Hindlimb muscle (tissue), 1 donor: Measurements from ENCODE around the gene CDK11A. TPM values are rescaled to one million over a fixed set of nuclear protein-coding genes. Genes with fewer than 3 reads are reported as not detected.
"Not testable (repeated sequence)": the region's sequence is repeated elsewhere in the genome, so short reads cannot be mapped to it uniquely, and the experiment has no call there.

Experiments
- DNase-seq: peaks from one replicate; pipeline ENCODE4 v3.0.0-alpha.2; 2013
- polyA plus RNA-seq: library from polyadenylated mRNA; unstranded; fragments of 120-200 nt; gene quantifications from one replicate; pipeline ENCODE4 v1.2.1, GENCODE V29; 2013; ENCODE audit not compliant: insufficient read length

The CDK11A gene
- polyA plus RNA-seq, 1 donor, result 27.0 TPM

DNA sequence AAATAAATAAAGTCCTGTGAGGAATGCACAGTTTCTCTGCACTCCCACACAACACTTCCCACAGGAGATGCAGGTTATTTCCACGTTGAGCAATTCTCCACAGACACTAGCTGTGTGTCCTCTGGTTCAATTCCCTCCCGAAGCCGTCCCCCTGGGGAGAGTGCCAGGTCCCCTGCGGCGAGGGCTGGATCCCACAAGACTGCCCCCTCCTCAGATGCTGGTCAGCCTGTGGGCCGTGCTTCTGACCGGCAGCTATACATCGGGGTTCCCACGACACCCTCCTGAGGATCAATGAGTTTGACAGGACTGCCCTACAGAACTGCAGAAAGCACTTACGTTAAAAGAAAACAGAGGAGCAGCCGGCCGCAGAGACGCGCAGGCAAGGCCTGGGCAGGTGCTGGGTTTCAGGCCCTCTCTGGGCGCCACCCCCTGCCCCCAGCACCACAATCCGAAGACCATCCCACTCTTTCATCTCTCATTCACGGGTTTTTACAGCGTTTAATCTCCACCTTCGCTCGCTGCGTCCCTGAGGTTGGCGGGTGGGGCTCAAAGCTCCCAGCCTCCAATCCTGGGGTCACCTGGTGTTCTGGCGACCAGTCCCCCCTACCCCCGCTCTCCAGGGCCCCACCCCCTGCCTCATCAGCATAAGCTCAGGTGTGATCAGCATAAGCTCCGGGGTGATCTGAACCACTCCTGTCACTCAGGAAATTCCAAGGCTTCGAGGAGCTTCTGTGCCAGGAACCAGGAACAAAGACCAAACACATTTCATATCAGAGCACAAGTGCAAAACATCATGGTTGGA, 40.9 kb downstream of the CDK11A start:
- no peak for DNase-seq

- no peak for DNase-seq
These were observed 43.3 kb downstream of the CDK11A start for GRCh38 chr1:1680912-1681273.

GRCh38 chr1:1680031-1680911, 43.9 kb downstream of the CDK11A start:
- no peak for DNase-seq

DNA sequence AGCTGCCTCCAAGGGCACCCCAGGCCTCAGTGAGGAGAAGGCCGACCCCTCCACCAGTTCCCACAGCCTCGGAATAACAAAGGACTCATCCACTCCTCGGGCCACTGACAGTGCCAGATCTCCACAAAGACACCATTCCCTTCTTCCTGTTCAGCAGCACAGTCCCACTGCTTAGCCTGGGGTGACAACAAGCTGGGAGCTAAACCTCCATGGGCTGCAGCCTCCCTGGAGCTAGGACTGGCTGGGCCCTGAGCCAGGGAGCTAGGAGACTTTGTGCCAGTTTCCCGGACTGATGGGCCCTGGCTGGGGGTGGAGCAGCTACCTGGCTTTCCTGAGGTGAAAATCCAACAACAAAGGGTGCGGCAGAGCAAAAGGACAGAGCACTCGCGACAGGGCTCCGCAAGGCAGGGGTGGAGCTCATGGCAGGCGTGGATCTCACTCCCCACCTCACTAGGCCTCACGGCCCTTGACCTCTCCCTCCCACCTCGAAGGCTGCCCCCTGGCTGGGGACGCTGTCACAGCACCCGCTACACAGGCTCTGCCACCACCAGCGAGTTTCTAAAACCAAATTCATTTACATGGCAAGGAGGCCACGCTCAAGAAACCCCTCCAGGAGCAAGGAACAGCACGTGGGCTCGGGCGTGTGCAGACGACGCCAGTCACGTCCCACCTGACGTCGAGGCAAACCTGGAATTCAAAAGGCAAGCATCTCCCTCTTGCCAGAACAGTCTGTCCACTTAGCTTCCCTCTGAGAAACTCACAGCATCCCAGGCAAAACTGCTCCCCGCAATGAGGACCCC, 45.4 kb downstream of the CDK11A start:
- DNase-seq, result no peak

DNA sequence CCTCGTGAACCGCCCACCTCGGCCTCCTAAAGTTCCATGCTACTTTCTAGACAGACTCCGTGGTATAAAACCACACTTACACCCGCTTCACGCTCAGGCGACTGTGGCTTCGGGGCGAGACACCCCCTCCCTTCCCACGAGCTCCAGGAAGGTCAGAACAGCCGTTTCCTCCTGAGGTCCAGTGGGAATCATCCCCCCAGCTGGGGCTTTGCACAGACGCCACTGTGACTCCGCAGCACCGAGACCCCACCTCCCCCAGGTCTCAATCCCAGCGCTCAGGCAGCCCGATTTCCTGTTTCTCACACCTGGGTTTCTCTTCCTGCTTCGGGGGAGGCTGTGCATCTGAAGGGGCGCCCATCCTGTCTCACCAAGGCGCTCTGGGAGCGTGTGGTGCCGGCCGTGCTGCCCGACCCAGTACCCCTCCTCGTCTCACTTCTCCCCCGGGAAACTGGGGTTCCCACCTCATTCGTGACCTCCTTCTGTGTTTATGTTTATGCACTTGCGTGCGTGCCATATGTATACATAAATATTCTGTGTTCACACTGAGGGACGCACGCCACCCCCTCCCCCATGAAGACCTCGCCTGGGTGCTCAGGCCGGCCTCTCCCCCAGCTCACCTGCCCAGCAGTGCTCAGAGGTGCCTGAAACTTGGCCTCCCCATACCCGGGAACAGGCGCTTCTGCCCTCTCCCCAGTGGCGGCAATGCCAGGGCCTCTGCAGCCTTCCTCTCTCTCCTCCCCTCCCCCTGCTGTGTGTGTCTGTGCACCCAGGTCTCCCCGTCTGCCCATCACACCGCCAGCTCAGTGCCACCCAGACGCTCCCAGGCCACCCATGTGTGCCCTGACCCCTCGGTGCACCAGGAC, 46.2 kb downstream of the CDK11A start:
- no peak for DNase-seq

DNA sequence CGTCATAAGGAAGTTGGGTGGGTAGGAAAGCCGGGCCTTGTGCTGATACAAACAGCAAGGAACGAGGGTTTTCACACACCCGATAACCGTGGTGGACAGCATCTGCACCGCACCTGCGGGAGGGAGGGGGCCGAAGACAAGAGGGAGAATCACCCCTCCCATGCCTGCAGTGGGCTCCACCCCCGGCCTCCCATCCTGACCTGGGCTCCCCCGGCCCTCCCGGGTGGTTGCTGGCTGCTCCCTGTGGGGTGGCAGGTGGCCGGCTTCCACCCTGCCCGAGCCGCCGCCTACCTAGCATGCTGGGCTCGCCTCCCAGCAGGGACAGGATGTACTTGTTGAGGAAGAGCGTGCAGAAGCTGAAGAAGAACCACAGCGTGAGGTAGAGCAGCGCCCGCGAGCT, 48.1 kb downstream of the CDK11A start:
- not testable (repeated sequence) for DNase-seq

DNA sequence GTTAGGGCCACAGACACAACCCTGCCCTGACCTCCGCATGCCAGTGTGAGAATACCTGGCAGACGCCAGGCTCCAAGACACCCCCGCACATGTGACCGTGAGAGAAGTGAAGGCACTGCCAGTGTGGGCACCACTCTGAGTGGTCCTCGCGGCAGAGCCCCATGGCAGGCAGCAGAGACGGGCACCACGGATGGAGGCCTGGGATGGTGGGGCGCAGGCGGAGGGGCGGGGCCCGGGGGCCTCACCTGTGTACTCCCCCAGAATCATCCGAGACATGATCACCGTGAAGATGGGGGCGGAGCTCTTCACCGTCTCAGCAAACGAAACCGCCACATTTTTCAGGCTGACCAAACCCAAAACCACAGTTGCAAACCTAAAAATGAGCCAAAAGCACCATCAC, 48.9 kb downstream of the CDK11A start:
- DNase-seq, result not testable (repeated sequence)

GRCh38 chr1:1674806-1675205, 49.4 kb downstream of the CDK11A start:
- DNase-seq, result not testable (repeated sequence)

DNA sequence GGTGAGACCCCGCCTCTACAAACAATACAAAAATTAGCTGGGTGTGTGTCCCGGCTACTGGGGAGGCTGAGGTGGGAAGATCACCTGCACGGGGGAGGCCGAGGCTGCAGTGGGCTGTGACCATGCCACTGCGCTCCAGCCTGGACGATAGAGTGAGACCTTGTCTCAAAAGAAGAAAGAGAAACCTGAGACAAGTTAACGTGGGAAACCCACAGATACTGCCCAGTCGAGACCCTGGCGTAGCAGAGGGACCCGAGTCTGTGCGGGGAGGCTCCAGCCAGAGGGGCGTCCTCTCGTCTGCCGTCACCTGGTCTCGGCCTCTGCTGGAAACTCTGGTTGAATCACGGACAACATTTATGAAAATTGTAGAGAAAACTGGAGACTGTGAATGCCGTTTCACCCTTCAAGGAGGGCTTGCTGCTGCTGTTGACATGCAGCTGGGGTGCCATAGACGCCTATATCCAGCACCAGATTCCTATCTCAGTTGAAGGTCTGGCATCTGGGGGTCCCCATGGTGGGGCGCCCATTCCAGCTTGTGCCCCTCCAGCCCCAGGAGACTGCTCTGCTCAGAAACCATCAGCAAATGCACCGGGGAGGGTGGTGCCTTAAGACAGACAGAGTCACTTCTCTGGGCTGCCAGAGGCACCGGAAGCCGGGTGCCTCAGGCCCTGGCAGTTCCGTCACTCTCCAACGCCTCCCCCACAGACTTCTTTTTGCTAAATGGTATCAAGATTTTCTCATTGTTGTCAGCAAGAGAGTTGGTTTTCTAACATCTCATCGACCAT, 51.8 kb downstream of the CDK11A start:
- no peak for DNase-seq

GRCh38 chr1:1671365-1672119, 52.6 kb downstream of the CDK11A start:
- no peak for DNase-seq

GRCh38 chr1:1670866-1671265, 53.3 kb downstream of the CDK11A start:
- no peak for DNase-seq

DNA sequence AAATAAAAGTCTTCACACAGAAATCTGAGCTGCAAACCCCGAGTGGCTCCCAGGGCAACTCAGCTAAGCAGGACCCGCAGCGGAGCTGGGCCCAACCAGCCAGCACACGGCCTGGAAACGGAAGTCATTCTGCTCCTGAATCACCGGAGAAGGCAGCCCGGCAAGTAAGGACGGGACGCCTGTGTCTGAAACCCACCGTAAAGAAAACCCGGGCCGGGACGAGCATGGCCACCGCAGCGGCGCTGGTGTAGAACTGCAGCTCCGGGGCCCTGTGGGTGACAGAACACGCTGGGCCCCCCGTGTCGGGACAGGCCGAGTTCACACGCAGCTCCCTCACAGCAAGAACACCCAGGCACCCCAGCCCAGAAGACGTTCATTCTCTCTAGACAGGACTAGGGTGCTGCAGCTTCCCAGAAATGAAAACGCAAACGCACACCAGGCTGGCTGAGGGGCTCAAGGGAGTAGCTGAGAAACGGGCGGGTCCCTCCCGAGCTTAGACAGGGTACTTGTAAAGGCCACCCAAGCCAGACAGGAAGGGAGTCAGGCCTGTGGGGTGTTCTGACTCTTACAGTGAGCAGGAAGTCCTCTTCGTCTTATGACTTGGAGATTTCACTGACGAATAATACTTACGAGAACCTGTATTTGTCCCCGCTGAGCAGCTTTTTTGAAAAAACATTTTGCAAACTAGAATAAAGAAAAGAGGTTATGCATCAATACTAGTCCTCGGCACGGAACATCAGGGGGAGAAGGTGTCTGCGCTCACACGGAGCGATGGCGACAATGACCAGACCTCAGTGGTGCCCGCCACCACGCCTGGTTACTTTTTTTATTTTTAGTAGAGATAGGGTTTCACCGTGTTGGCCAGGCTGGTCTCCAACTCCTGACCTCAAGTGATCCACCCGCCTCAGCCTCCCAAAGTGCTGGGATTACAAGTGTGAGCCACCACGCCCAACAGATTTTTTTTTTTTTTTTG, 54.4 kb downstream of the CDK11A start:
- no peak for DNase-seq

DNA sequence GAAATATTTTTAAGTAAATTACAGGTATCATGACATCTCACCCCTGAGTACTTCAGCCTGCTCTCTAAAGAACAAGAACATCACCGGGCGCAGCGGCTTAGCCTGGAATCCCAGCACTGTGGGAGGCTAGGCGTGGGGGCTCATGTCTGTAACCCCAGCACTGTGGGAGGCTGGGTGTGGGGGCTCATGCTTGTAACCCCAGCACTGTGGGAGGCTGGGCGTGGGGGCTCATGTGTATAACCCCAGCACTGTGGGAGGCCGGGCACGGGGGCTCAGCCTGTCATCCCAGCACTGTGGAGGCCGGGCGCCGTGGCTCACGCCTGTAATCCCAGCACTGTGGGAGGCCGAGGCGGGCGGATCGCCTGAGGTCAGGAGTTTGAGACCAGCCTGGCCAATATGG, 57.6 kb downstream of the CDK11A start:
- DNase-seq, result no peak

GRCh38 chr1:1665815-1666251, 58.3 kb downstream of the CDK11A start:
- no peak for DNase-seq

GRCh38 chr1:1664941-1665814, 59.0 kb downstream of the CDK11A start:
- DNase-seq, result no peak

- not testable (repeated sequence) for DNase-seq
These were observed 59.8 kb downstream of the CDK11A start for GRCh38 chr1:1664318-1664717.

GRCh38 chr1:1662830-1663560, 61.2 kb downstream of the CDK11A start:
- DNase-seq, result not testable (repeated sequence)
